DMS 273 (cell line): Measurements from ENCODE around the gene RGS16.
A peak's percentile ranks its signal among the peaks of the same experiment; 100 is the strongest.

Experiments
- DNase-seq: peaks from one replicate; lab custom pipeline; 2025; ENCODE audit not compliant: unreplicated experiment; lab: John Stamatoyannopoulos, UW

RGS16 gene

DNA sequence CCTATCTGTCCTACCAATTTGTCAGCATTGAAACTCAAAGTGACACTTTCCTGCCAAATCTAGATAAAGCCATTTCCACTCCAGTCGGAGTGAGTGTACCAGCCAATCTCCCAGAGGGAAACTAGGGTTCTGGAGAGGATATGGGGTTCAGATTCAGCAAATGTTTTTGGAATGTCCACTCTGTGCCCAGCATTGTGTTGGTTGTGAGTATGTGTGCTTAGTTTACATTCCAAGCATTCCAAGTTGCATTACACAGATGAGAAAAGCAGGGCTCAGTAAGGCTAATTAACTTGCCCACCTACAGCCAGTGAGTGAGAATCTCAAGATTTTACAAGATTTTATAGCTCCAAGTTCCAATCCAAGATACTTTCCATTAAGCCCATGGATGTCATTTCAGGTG lies 26.4 kb upstream of the RGS16 start:
- no peak for DNase-seq

DNA sequence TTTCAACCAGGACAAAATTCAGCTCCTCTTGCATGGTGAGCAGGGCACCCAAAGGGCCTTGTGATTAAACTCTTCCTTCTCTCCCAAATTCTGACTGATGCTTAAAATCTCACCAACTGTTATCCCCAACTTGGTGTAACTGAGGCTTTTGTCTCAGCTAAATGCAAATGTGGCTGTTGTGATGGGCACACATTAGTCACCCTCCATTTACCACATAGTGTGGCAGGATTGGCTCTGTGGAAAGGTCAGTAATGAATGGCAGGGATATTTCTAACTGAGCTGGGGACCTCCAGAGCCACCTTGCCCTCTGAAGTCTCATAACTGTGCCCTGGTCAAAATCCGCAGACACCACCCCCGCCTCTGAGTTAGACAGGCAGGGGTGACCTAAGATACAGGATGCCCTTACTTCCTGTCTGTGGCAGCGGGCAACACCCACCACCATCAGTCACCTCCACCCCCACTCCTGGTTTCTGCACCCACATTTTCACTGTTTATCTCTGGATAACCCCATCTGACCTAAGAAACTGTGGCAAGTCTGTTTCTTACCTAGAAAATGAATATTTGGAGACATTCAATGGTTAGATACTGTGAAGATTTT lies 25.4 kb upstream of the RGS16 start:
- DNase-seq, result no peak

DNA sequence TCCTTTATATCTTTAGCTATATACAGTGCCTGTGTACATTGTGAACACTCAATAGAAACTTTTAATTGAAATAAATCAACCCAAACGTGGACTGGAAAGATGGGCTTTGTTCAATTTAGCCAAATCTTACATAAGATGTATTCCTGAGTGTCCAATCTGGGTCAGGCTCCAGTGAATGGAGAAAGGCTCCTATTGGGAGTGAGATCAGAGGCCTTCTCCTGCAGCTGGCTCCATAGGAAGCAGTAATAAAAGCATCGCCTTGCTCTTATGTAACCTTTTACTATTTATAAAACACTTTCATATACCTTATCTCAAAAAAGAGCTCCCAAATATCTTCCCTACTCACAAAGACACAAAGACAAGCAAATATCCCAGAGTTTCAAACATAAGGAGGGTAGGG lies 24.9 kb upstream of the RGS16 start:
- no peak for DNase-seq

DNA sequence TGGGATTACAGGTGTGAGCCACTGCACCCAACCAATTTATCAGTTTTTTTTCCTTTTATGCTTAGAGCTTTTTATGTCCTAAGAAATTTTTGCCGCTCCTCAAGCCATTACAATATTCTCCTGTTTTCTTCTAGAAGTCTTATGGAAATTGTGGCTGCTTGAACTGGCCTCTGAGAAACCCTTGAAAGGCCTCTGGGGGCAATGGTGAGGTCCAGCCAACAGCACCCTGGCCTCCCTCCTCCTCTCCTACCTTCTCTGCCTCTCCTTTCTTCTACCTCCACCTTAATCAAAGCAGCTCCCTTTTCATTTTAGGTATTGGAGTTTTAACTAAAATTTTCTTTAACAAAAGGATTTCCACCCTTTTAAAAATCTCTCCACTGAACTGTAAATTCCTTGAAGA lies 24.5 kb upstream of the RGS16 start:
- no peak for DNase-seq

DNA sequence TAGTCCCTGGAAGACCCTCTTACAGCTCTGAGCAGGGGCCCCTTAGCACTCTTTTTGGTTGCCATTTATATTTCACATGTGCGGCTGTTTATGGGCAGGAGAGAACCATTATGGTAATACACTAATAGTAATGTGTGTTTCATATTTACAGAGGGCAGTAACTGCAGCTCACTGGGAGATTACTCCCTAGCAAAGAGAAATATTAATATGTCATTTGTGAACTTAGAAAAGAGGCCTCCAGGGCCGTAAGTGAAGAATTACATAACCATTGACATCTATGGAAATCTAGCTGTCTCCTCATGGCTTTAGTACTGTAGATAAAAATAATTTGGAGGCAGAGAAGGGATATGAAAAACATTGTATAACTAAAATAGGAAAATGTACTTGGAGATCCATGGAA lies 23.4 kb upstream of the RGS16 start:
- no peak for DNase-seq

DNA sequence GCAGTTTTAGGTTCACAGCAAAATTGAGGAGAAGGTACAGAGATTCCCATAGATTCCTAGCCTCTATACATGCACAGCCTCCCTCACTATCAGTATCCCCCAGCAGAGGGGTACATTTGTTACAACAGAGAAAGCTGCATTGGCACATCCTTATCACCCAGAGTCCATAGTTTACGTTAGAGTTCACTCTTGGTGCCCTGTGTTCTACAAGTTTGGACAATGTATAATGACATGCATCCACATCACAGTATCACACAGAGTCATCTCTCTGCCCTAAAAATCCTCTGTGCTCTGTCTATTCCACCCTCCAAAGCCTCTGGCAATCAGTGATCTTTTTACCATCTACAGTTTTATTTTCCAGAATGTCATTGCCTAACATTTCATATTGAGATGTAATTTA lies 22.3 kb upstream of the RGS16 start:
- no peak for DNase-seq

DNA sequence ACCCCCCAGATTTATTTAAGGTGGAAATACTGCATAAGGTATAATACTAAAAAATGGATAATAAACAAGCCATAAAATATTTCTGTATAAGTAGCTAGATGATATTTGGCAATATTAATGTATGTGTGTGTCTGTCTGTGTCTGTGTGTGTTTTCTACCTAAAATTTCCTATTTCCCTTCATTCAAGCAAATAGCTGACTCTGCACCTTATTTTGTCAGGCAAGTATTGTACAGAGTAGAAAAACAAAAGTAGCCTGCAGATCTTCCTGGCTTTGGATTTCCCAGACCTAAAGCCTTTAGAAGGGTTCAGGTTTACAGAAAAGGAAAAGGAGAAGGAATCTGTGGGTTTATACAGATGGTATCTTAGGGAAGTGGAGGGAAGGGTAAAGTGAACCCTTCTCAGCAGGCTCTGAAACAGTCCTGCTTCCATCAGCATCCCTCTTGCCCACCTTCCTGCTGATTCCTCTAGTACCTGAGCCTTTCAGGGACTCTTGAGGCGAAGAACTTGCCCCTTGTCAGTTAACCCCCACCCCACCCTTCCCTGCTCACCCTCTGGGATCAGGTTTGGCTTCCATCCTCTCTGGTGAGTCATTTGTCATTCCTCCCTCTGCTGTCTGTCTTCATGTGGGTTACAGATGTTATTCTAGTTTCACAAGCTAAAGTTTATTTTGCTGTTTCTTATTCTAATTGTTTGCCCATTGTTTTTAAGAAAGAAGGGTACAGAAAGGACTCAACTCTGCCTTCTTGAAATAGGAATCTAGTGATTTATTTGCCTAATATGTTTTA lies 21.7 kb upstream of the RGS16 start:
- DNase-seq, result no peak

DNA sequence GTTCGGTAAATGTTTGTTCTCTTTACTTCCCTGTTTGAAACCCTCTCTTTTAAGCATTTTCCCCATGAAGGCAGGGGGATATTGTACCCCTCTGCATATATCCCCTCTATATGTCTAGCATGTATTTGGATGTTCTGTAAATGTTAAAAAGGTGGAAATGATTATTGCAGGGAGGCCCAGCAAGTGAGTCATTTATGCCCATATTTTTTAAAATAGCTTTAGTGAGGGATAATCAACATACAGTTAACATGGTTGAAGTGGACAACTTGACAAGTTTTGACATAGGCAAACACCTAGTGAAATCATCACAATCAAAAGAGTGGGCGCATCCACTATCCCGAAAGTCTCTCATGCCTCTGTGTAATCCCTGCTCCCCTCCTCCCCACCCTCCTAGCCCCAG lies 20.8 kb upstream of the RGS16 start:
- no peak for DNase-seq

DNA sequence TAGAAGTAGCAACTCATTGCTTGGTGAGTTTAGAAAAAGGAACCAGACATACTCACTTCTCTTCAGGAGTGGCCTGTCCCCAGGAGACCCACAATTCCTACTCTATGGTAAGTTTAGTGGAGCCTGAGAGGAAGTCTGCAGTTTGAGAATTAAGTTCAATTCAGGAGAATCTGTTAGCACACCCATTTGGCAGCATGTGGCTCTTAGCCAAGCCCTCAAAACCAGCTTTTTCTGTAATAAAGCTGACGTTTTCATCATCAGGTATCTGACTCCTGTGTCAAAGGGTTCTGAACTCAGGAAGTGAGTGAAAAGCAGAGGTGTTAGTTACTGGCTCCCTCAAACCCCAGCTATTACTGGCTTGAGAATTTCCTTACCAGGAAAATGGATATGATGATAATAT lies 20.4 kb upstream of the RGS16 start:
- no peak for DNase-seq

DNA sequence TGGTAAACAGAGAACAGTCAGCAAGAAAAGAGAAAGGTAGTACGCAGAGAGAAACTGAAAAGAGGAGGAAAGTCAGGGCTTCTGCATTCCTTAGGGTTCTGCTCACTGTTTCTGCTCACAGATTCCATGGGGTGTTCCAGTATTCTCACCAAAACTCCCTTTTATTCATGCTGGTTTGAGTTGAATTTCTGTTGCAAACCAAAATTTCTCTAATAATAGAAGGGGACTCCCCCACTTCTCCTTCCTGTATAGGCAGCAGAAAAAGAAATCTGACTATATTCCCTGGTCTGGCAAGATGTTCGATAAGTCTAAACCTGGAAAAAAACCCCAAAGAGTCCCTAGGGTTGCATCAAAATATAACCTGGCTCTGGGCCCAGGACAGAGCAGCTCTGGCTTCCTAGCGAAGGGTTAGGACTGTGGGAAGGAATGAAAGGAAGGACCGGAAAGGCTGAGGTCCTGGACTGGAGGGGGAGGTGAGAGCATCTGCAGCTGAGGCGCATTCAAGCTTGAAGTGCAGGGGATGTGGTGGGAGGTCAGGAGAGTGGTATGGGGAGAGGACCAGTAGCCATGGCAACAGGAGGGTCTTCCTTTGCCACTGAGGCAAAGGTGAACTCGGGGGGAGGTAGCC lies 18.8 kb upstream of the RGS16 start:
- DNase-seq, result peak; percentile 56

DNA sequence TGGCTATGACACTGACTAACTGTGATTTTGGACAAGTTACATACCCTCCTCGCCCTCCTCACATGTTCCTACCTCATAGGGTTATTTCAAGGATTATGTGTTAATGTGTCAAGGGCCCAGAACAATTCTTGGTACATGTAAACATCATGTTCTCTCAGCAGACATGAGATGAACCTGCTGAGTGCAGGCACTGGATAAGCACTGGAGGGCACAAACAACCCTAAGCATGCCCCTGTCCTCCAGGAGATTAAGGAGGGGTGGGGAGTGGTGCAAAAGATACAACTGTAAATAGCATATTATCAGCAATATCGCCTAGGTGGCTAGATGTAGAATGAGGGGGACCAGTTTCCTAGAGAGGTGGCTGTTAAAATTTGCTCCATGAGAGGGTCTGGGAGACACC lies 17.7 kb upstream of the RGS16 start:
- DNase-seq, result no peak

DNA sequence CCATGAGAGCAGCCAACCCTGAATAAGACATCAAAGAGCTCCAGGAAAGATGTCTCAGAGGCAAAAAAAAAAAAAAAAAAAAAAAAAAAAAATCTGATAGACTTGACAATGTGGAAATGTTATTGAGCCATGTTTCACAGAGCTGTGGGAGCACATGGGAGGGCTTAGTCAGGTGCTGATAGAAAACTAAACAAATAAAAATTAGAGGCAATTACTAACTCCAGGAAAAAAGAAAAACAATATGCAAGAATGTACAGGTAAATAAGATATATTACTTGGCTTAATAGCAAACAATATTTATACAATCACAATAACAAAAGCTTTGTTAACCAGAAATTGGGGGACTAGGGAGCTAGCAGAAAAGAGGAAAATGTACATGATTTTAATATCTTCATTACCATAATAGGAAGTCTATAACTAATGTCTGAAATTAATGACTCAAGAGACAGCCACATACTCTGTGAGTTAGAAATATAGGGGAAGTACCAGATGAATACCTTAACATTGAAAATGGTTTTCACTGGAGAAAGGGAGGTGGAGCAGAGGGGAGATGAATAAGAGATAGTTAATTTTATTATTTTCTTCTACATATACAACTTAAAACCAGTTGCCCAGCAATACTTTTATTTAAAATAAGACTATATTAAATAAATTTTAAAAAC lies 16.9 kb upstream of the RGS16 start:
- no peak for DNase-seq

DNA sequence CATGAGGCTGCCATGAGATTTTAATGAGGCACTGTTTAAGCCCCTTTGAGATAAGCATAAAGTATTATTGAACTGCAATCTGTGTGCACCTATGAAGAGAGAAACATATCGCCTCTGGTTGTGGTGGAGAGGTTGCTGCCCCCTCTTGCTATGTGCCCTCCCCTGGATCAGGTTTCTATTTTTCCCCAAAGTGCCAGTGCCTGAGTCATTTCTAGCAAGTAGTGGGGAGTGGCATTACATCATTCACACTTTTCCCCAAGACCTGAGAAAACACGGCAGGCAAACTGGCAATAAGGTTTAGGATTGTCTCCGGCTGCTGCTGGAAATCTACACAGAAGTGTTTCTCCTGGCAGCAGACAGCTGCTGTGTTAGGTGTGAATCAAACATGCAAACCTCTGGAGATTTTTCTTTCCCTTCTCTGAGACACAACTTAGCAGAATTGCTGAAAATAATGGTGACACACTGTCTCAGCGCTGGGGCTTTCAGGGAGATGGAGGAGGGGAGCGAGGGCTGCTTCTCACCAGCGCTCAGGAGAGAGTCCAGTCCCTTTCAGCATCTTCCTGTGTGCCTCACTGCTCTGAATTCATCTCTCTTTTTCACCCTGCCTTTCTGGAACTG lies 13.7 kb upstream of the RGS16 start:
- DNase-seq, result peak; percentile 87

DNA sequence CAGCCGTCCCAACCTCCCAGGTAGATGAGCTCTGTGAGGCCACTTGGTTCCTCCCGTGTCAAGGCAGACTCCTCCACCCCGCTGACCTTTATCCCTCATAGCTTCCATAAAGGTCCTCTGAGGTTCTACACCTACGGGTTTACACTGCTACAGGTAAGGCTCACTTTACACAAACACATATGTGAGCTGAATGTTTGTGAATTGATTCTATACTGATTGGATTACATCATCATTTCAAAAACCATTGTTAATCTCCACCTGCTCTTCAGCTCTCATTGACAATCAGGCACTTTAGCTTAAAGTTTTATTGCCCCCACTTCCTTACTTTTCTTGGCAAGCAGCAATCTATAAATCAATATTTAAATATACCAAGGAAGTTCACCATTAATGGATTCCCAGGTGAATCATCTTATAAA lies 12.8 kb upstream of the RGS16 start:
- DNase-seq, result no peak

DNA sequence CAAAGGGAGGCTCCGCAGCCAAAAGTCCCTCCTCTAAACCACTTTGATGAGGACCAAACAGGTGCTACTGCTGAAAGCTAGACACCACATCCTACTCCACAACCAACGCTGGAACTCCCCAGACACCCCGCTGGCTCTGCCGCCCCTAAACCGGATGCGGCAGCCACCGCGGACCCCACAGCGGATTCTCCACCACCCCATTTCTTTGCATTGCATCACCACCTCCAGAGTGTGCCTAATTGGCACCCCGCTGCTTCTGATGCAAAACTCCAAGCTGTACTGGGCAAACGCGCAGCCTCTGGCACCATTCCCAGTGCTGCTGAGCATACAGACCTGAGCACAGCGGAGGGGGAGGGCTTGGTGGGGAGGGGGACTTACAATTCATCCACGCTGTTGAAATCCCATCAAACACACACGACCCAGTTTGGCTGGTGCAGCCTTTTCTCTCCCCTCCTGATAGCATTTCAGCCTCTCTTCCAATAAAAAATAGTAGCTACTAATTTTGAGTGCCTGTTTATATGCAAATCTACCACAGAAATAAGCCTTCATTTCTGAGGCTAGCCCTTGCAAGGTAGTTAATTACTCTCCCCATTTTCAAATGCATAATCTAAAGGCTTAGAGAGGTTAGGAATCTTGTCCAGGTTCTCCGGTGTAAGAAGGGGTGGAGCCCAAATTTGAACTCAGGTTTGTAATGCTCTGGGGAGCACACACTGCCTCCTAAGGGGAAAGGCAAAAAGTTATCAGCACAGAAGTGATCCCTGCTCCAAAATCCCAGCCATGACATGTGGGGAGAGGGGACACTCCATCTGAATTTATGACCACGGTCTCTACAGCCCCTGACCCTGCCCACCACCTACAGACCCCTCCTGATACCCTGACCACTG lies 12.2 kb upstream of the RGS16 start:
- peak; percentile 98 for DNase-seq

DNA sequence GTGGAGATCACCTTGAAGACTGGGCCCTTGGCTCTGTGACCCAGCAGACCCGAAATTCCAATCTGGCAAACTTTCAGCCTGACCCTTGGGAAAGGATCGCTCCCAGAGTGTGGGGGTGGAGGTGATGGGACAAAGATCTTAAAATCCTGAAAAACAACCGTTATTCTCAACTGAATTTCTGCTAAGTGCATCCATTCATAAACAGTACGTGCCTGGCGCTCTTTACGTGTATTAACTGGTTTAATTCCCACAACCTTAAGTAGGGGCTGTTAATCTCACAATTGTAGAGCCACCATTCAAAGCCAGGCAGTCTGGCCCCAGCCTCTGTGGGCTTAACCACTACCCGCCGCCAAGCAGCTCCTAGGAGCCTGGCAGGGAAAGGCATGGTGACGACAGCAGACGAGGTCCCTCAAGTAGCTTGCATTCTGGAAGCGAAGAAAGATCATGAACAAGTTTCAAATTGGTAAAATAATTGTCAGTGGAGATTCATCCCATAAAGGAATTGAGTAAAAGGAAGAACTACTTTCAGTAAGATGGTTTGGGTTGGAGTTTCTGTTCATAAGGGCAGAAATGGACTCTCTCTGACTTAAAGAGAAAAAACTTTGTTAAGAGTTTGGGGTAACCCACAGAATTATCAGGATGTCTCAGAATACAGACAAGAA lies 11.4 kb upstream of the RGS16 start:
- peak; percentile 89 for DNase-seq

DNA sequence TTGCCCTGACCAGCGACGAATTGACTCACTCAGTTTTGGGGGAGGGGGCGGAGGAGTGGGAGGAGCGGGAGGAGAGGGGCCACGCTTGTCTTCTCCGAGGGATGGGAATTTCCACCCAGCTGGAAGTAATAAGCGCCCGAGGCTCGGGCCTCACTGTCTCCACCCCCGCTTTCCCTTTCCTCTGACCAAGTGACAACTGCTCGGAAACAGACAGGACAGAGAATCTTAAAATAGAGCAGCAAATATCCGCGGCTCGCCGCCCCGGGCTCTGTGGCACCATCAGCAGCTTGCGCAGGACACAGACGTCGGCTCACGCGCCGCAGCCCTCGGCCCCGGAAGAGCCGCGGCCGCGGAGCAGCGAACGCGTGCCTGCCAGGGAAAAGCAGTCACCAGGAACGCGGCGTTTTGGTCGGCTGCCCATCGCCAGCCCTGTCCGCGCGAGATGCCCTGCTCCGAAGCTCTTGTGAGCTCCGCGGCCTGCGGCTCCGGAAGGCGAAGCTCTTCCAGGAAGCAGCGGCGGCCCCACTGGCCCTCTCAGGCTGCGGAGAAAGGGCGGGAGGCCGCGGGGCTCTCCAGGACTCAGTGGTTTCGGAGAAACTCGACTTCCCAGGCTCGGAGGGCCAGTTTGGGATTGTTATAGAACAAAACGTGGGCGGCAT lies 10.7 kb upstream of the RGS16 start:
- DNase-seq, result peak; percentile 93

DNA sequence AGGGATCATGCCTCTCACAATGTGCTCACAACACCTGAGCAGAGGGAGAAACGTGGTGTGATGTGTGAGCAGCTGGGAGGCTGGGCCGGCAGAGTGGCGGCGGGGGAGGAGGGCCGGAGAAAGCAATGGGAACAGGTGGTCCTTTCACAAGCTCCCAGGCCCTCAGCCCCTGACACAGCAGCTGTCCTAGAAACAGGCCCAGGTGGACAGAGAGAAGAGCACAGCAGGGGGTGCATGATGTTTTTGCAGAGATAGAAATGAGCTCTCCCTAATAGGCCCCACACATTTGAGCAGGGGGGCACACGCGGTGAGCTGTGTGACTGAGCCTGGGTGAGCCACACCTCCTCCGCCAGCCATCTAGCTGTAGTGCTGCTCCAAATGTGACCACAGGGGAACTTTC lies 7.6 kb upstream of the RGS16 start:
- DNase-seq, result peak; percentile 99

DNA sequence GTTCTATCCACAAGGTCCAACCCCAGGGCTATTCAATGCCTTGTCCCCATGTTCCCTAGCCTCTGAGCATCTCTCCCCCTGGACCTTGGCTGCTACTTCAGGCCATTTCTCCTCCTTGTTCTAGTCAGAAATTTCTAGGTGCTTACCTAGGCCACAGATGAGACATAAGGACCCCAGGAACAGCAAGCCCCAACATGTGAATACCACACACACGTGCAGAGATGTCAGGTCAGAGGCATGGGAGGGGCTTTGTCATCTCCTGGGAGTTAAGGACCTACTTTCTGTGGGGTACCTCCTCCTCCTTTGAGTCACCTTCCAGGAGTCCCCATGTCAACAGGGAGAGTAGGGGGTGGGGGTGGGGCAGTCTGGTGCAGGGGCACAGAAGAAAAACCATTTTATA lies 7.1 kb upstream of the RGS16 start:
- DNase-seq, result no peak
